GM12878 (cell line): Measurements from ENCODE around the gene CHMP1B. TPM values are rescaled to one million over a fixed set of nuclear protein-coding genes. Genes with fewer than 3 reads are reported as not detected.

ENCODE experiments used
- BRCA1 ChIP-seq: IDR thresholded peaks from 2 replicates; pipeline ENCODE4 v1.6.1; 2011; ENCODE audit warnings: low read depth, low read length, improper control_type of control experiment
- KAT2A ChIP-seq: conservative IDR thresholded peaks from 2 replicates; pipeline ENCODE4 v1.6.1; 2011; ENCODE audit warnings: low read depth, low read length; ENCODE audit not compliant: control insufficient read depth
- STAT1 ChIP-seq: fragments of 450-650 bp; conservative IDR thresholded peaks from 2 replicates; pipeline ENCODE4 v1.6.1; 2014; ENCODE audit warnings: antibody characterized with exemption, mild to moderate bottlenecking
- polyA plus RNA-seq, 11 experiments: library from polyadenylated mRNA; depleted of rRNA in 4 of 11; unstranded in 6 of 11; stranded (reverse) in 5 of 11; fragments of >200 nt; fragmentation: Nextera tagmentation in 4 of 11; fragmentation: Illumina TruSeq in 1 of 11; extraction: Ambion mirVana in 4 of 11; extraction: Trizol in 1 of 11; gene quantifications; 1 replicate in 1 of 11; 2 replicates in 10 of 11; pipeline versions ENCODE4 v1.2.1 to v1.2.3, GENCODE V29; 2011 to 2016; ENCODE audit warnings: inconsistent platforms in 2 of 11, missing spikeins in 2 of 11, low read depth in 1 of 11
- total RNA-seq, 4 experiments: library from RNA; depleted of rRNA in 3 of 4; stranded (reverse); fragments of >200 nt in 3 of 4; fragmentation: Illumina TruSeq in 1 of 4; extraction: Trizol in 1 of 4; gene quantifications; 2 replicates each; pipeline versions ENCODE4 v1.2.1 to v1.2.3, GENCODE V29; 2013 to 2021
- TF ChIP-seq, protein P1 (sequence below): IDR thresholded peaks from 2 replicates; pipeline ENCODE4 v1.6.1; 2012; ENCODE audit warnings: improper control_type of control experiment, low read depth, low read length; ENCODE audit not compliant: insufficient replicate concordance
- TF ChIP-seq, protein P2 (sequence below): fragments of 450-650 bp; IDR thresholded peaks from 2 replicates; pipeline ENCODE4 v1.6.1; 2018; ENCODE audit warnings: borderline replicate concordance, mild to moderate bottlenecking; ENCODE audit not compliant: partially characterized antibody

Gene CHMP1B
- total and polyA plus RNA-seq, 10 of the 15 experiments (the other 5 are each of a cell fraction or from before 2014, with no cell fraction given): 8.5 to 24.0 (median 18.6) TPM

DNA sequence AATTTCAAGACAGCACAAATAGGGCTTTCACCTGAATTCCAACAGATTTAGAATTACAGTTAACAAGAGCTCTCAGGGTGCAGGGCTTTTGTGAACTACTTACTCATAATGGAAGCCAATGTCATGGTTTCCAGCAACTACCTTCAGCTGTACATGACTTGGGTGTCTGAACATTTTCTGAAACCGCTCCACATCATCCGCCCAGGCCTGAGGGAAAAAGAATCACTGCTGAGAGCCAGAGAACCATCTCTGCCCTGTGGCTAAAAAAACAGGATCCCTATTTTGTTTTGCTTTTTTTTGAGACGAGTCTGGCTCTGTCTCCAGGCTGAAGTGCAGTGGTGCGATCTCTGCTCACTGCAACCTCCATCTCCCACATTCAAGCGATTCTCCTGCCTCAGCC, 38.1 kb downstream of the CHMP1B start (continued):
- TF ChIP-seq, protein P1, sequence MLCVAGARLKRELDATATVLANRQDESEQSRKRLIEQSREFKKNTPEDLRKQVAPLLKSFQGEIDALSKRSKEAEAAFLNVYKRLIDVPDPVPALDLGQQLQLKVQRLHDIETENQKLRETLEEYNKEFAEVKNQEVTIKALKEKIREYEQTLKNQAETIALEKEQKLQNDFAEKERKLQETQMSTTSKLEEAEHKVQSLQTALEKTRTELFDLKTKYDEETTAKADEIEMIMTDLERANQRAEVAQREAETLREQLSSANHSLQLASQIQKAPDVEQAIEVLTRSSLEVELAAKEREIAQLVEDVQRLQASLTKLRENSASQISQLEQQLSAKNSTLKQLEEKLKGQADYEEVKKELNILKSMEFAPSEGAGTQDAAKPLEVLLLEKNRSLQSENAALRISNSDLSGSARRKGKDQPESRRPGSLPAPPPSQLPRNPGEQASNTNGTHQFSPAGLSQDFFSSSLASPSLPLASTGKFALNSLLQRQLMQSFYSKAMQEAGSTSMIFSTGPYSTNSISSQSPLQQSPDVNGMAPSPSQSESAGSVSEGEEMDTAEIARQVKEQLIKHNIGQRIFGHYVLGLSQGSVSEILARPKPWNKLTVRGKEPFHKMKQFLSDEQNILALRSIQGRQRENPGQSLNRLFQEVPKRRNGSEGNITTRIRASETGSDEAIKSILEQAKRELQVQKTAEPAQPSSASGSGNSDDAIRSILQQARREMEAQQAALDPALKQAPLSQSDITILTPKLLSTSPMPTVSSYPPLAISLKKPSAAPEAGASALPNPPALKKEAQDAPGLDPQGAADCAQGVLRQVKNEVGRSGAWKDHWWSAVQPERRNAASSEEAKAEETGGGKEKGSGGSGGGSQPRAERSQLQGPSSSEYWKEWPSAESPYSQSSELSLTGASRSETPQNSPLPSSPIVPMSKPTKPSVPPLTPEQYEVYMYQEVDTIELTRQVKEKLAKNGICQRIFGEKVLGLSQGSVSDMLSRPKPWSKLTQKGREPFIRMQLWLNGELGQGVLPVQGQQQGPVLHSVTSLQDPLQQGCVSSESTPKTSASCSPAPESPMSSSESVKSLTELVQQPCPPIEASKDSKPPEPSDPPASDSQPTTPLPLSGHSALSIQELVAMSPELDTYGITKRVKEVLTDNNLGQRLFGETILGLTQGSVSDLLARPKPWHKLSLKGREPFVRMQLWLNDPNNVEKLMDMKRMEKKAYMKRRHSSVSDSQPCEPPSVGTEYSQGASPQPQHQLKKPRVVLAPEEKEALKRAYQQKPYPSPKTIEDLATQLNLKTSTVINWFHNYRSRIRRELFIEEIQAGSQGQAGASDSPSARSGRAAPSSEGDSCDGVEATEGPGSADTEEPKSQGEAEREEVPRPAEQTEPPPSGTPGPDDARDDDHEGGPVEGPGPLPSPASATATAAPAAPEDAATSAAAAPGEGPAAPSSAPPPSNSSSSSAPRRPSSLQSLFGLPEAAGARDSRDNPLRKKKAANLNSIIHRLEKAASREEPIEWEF: no peak
- TF ChIP-seq BRCA1 (no peak), KAT2A (no peak), STAT1 (no peak)
- TF ChIP-seq, protein P2, sequence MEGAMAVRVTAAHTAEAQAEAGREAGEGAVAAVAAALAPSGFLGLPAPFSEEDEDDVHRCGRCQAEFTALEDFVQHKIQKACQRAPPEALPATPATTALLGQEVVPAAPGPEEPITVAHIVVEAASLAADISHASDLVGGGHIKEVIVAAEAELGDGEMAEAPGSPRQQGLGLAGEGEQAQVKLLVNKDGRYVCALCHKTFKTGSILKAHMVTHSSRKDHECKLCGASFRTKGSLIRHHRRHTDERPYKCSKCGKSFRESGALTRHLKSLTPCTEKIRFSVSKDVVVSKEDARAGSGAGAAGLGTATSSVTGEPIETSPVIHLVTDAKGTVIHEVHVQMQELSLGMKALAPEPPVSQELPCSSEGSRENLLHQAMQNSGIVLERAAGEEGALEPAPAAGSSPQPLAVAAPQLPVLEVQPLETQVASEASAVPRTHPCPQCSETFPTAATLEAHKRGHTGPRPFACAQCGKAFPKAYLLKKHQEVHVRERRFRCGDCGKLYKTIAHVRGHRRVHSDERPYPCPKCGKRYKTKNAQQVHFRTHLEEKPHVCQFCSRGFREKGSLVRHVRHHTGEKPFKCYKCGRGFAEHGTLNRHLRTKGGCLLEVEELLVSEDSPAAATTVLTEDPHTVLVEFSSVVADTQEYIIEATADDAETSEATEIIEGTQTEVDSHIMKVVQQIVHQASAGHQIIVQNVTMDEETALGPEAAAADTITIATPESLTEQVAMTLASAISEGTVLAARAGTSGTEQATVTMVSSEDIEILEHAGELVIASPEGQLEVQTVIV: no peak
